Measurements from ENCODE around the gene NKPD1. TPM values are rescaled to one million over a fixed set of nuclear protein-coding genes. Genes with fewer than 3 reads are reported as not detected.

Gene NKPD1
- total and polyA plus RNA-seq, 4 donors = 0.44 to 1.4 (median 1.0) TPM

GRCh38 chr19:45115809-45116615, 44.8 kb downstream of the NKPD1 start:
- no peak overlapping the region for H3K4me3 ChIP-seq (ENCODE audit: low read depth, low read length)
- WGBS (ENCODE audit: insufficient coverage) = 90% methylated on average over 18 of the region's 21 CpGs
- H3K27ac ChIP-seq (ENCODE audit: low read depth, low read length) = no peak overlapping the region
- H3K9me3 ChIP-seq (ENCODE audit: control insufficient read depth, insufficient read depth, low read length) = no peaks in the 10 kb centered on the region
- DNase-seq (ENCODE audit: low read depth in 4 of 6, low spot score in 6 of 6) = no peak
- peaks cover 32% of the 10 kb centered on the region for H3K4me1 ChIP-seq (ENCODE audit: control insufficient read depth, insufficient read depth, low read length)
- H3K27me3 ChIP-seq (ENCODE audit: control insufficient read depth, insufficient read depth, low read length) = no peaks in the 10 kb centered on the region
- peaks cover 19% of the 10 kb centered on the region for H3K36me3 ChIP-seq (ENCODE audit: control insufficient read depth, insufficient read depth, low read length)

- Histone ChIP-seq H3K27ac (ENCODE audit: low read depth, low read length) (no peak overlapping the region), H3K9me3 (ENCODE audit: control insufficient read depth, insufficient read depth, low read length) (no peaks in the 10 kb centered on the region), H3K4me1 (ENCODE audit: control insufficient read depth, insufficient read depth, low read length) (peaks cover 32% of the 10 kb centered on the region), H3K36me3 (ENCODE audit: control insufficient read depth, insufficient read depth, low read length) (peaks cover 20% of the 10 kb centered on the region), H3K4me3 (ENCODE audit: low read depth, low read length) (no peak overlapping the region), H3K27me3 (ENCODE audit: control insufficient read depth, insufficient read depth, low read length) (no peaks in the 10 kb centered on the region)
- WGBS (ENCODE audit: insufficient coverage) = 71% methylated on average over 1 of the region's 4 CpGs
- DNase-seq (ENCODE audit: low read depth in 4 of 6, low spot score in 6 of 6) = no peak
These were observed 46.7 kb downstream of the NKPD1 start for GRCh38 chr19:45114116-45114515.

- Histone ChIP-seq H3K36me3 (ENCODE audit: control insufficient read depth, insufficient read depth, low read length) (peaks cover 18% of the 10 kb centered on the region), H3K27ac (ENCODE audit: low read depth, low read length) (no peak overlapping the region), H3K4me3 (ENCODE audit: low read depth, low read length) (no peak overlapping the region), H3K27me3 (ENCODE audit: control insufficient read depth, insufficient read depth, low read length) (no peaks in the 10 kb centered on the region), H3K9me3 (ENCODE audit: control insufficient read depth, insufficient read depth, low read length) (no peaks in the 10 kb centered on the region), H3K4me1 (ENCODE audit: control insufficient read depth, insufficient read depth, low read length) (peaks cover 29% of the 10 kb centered on the region)
- 84% methylated on average over 6 of the region's 9 CpGs for WGBS (ENCODE audit: insufficient coverage)
- no peak for DNase-seq (ENCODE audit: low read depth in 4 of 6, low spot score in 6 of 6)
These were observed 47.2 kb downstream of the NKPD1 start for GRCh38 chr19:45113628-45114027.

GRCh38 chr19:45112111-45112827, 48.5 kb downstream of the NKPD1 start:
- H3K27me3 ChIP-seq (ENCODE audit: control insufficient read depth, insufficient read depth, low read length) = no peaks in the 10 kb centered on the region
- H3K9me3 ChIP-seq (ENCODE audit: control insufficient read depth, insufficient read depth, low read length) = no peaks in the 10 kb centered on the region
- WGBS (ENCODE audit: insufficient coverage) = 97% methylated on average over 7 of the region's 11 CpGs
- DNase-seq (ENCODE audit: low read depth in 4 of 6, low spot score in 6 of 6) = no peak
- peaks cover 17% of the 10 kb centered on the region for H3K36me3 ChIP-seq (ENCODE audit: control insufficient read depth, insufficient read depth, low read length)
- H3K4me3 ChIP-seq (ENCODE audit: low read depth, low read length) = no peak overlapping the region
- H3K27ac ChIP-seq (ENCODE audit: low read depth, low read length) = no peak overlapping the region
- H3K4me1 ChIP-seq (ENCODE audit: control insufficient read depth, insufficient read depth, low read length) = peaks cover 15% of the 10 kb centered on the region

Other genes with a start within 250 kb of the NKPD1 start
- 10 to 100 TPM; 28.3 to 93.9 TPM for gene APOC1, start 246.4 kb downstream of the NKPD1 start, total RNA-seq
- gene APOC1, start 246.4 kb downstream of the NKPD1 start, polyA plus RNA-seq (ENCODE audit: insufficient read length in 2 of 2) = 100 to 1,000 TPM; 101 to 103 TPM
- gene APOC4, start 218.7 kb downstream of the NKPD1 start, total RNA-seq = under 1 TPM in 1 of 2 donors, not detected in 1; 0.22 TPM
- not detected for gene APOC4, start 218.7 kb downstream of the NKPD1 start, polyA plus RNA-seq (ENCODE audit: insufficient read length in 2 of 2)
- 10 to 100 TPM; 10.1 to 14.8 TPM for gene APOC2, start 214.9 kb downstream of the NKPD1 start, total RNA-seq
- 10 to 100 TPM; 26.9 to 35.8 TPM for gene APOC2, start 214.9 kb downstream of the NKPD1 start, polyA plus RNA-seq (ENCODE audit: insufficient read length in 2 of 2)
- gene CLPTM1, start 205.6 kb downstream of the NKPD1 start, total RNA-seq = 10 to 100 TPM; 53.9 to 64.3 TPM
- gene CLPTM1, start 205.6 kb downstream of the NKPD1 start, polyA plus RNA-seq (ENCODE audit: insufficient read length in 2 of 2) = 100 to 1,000 TPM; 157 to 158 TPM
- gene RELB, start 159.5 kb downstream of the NKPD1 start, total RNA-seq = 1 to 10 TPM; 2.4 to 2.9 TPM
- 1 to 10 TPM; 3.9 to 4.0 TPM for gene RELB, start 159.5 kb downstream of the NKPD1 start, polyA plus RNA-seq (ENCODE audit: insufficient read length in 2 of 2)
- 10 to 100 TPM; 11.6 to 35.0 TPM for gene CLASRP, start 121.9 kb downstream of the NKPD1 start, total RNA-seq
- 10 to 100 TPM; 60.6 to 97.3 TPM for gene CLASRP, start 121.9 kb downstream of the NKPD1 start, polyA plus RNA-seq (ENCODE audit: insufficient read length in 2 of 2)
- gene ZNF296, start 84.5 kb downstream of the NKPD1 start, total RNA-seq = under 1 TPM; 0.22 to 0.69 TPM
- gene ZNF296, start 84.5 kb downstream of the NKPD1 start, polyA plus RNA-seq (ENCODE audit: insufficient read length in 2 of 2) = 1 to 10 TPM; 2.7 to 3.4 TPM
- gene GEMIN7, start 81.7 kb downstream of the NKPD1 start, total RNA-seq = 10 to 100 TPM; 14.4 to 15.4 TPM
- 10 to 100 TPM; 24.0 to 27.4 TPM for gene GEMIN7, start 81.7 kb downstream of the NKPD1 start, polyA plus RNA-seq (ENCODE audit: insufficient read length in 2 of 2)
- 10 to 100 TPM; 14.4 to 25.8 TPM for gene PPP1R37, start 67.8 kb downstream of the NKPD1 start, total RNA-seq
- gene PPP1R37, start 67.8 kb downstream of the NKPD1 start, polyA plus RNA-seq (ENCODE audit: insufficient read length in 2 of 2) = 10 to 100 TPM; 37.2 to 39.6 TPM
- gene TRAPPC6A, start 17.3 kb upstream of the NKPD1 start, total RNA-seq = 10 to 100 TPM in 1 of 2 donors, 1 to 10 TPM in 1; 7.0 to 22.7 TPM
- gene TRAPPC6A, start 17.3 kb upstream of the NKPD1 start, polyA plus RNA-seq (ENCODE audit: insufficient read length in 2 of 2) = 10 to 100 TPM; 22.2 to 26.2 TPM
- 1 to 10 TPM; 2.3 to 3.0 TPM for gene BLOC1S3, start 17.8 kb upstream of the NKPD1 start, total RNA-seq
- gene BLOC1S3, start 17.8 kb upstream of the NKPD1 start, polyA plus RNA-seq (ENCODE audit: insufficient read length in 2 of 2) = 10 to 100 TPM; 13.7 to 15.1 TPM
- gene EXOC3L2, start 84.4 kb upstream of the NKPD1 start, total RNA-seq = 1 to 10 TPM in 1 of 2 donors, under 1 TPM in 1; 0.99 to 2.9 TPM
- under 1 TPM; 0.19 to 0.92 TPM for gene EXOC3L2, start 84.4 kb upstream of the NKPD1 start, polyA plus RNA-seq (ENCODE audit: insufficient read length in 2 of 2)
- gene MARK4, start 90.3 kb upstream of the NKPD1 start, total RNA-seq = 10 to 100 TPM; 27.2 to 41.5 TPM
- gene MARK4, start 90.3 kb upstream of the NKPD1 start, polyA plus RNA-seq (ENCODE audit: insufficient read length in 2 of 2) = 100 to 1,000 TPM in 1 of 2 donors, 10 to 100 TPM in 1; 83.9 to 105 TPM
- under 1 TPM; 0.94 to 0.99 TPM for gene CKM, start 161.9 kb upstream of the NKPD1 start, total RNA-seq
- 1 to 10 TPM in 1 of 2 donors, under 1 TPM in 1; 0.76 to 3.4 TPM for gene CKM, start 161.9 kb upstream of the NKPD1 start, polyA plus RNA-seq (ENCODE audit: insufficient read length in 2 of 2)
- 1 to 10 TPM in 1 of 2 donors, under 1 TPM in 1; 0.17 to 1.1 TPM for gene KLC3, start 179.8 kb upstream of the NKPD1 start, total RNA-seq
- 1 to 10 TPM in 1 of 2 donors, under 1 TPM in 1; 0.44 to 1.4 TPM for gene KLC3, start 179.8 kb upstream of the NKPD1 start, polyA plus RNA-seq (ENCODE audit: insufficient read length in 2 of 2)
- gene ERCC2, start 209.6 kb upstream of the NKPD1 start, total RNA-seq = 10 to 100 TPM; 14.6 to 14.8 TPM
- gene ERCC2, start 209.6 kb upstream of the NKPD1 start, polyA plus RNA-seq (ENCODE audit: insufficient read length in 2 of 2) = 10 to 100 TPM; 41.5 to 47.0 TPM
- gene PPP1R13L, start 244.1 kb upstream of the NKPD1 start, total RNA-seq = 1 to 10 TPM in 1 of 2 donors, under 1 TPM in 1; 0.59 to 3.5 TPM
- gene PPP1R13L, start 244.1 kb upstream of the NKPD1 start, polyA plus RNA-seq (ENCODE audit: insufficient read length in 2 of 2) = 1 to 10 TPM; 1.6 to 2.5 TPM
- 1 to 10 TPM; 2.3 to 8.6 TPM for gene POLR1G, start 245.7 kb upstream of the NKPD1 start, total RNA-seq
- 1 to 10 TPM; 8.9 to 9.5 TPM for gene POLR1G, start 245.7 kb upstream of the NKPD1 start, polyA plus RNA-seq (ENCODE audit: insufficient read length in 2 of 2)

All from spinal cord (tissue), 10 donors.